CMK (cell line): ENCODE results near the gene PSME2.

Experiments
- DNase-seq: peaks from one replicate; pipeline ENCODE4 v3.0.0-alpha.2; 2010; ENCODE audit warnings: low read depth

PSME2 gene

GRCh38 chr14:24135834-24136683 lies 10.4 kb downstream of the PSME2 start, which contains the start of gene PSME1:
PSME1 (plus strand) TSS chr14:24136194; CDS start chr14:24136263, 69 bp downstream.
- DNase-seq = peak; percentile 71

- no peak for DNase-seq
These were observed 10.9 kb downstream of the PSME2 start for GRCh38 chr14:24135584-24135833.

- DNase-seq = no peak
These were observed 12.7 kb downstream of the PSME2 start for GRCh38 chr14:24133735-24134134.

- no peak for DNase-seq
These were observed 13.4 kb downstream of the PSME2 start for GRCh38 chr14:24132976-24133375.

- no peak for DNase-seq
These were observed 14.2 kb downstream of the PSME2 start for GRCh38 chr14:24132061-24132685.

GRCh38 chr14:24131549-24131966 lies 14.9 kb downstream of the PSME2 start:
- no peak for DNase-seq

GRCh38 chr14:24130717-24131548 lies 15.5 kb downstream of the PSME2 start:
- no peak for DNase-seq

DNA sequence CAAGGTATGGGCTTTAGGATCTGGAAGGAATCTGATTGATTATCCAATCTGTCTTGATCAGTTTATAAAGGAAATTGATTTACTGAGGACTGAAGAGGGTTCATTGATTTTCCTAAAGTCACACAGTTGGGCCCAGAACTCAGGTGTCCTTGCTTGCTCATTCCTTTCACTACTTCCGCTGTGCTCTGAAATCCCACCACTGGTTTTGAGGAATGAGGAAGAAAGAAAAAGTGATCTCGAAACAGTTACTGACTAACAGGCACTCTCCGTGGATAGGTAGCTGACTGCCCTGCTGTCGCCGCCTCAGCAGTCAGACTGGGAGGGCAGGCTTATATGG lies 16.1 kb downstream of the PSME2 start, which contains the start of gene FITM1:
FITM1 (plus strand) TSS at position 280 of the 337 bp plus-strand sequence. CDS start 905 bp downstream, outside the sequence.
- DNase-seq = no peak

- DNase-seq = no peak
These were observed 16.9 kb downstream of the PSME2 start for GRCh38 chr14:24129410-24129998.

- no peak for DNase-seq
These were observed 18.7 kb downstream of the PSME2 start for GRCh38 chr14:24127673-24128072.

DNA sequence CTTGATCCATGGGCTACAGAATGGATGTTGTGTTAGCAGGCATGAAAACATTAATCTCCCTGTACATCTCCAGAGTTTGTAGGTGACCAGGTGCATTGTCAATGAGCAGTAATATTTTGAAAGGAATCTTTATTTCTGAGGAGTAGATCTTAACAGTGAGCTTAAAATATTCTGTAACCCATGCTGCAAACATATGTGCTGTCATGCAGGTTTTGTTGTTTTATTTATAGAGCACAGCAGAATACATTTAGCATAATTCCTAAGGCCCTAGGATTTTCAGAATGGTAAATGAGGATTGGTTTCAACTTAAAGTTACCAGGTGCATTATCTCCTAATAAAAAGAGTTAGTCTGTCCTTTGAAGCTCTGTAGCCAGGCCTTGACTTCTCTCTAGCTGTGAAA lies 19.5 kb downstream of the PSME2 start:
- no peak for DNase-seq

DNA sequence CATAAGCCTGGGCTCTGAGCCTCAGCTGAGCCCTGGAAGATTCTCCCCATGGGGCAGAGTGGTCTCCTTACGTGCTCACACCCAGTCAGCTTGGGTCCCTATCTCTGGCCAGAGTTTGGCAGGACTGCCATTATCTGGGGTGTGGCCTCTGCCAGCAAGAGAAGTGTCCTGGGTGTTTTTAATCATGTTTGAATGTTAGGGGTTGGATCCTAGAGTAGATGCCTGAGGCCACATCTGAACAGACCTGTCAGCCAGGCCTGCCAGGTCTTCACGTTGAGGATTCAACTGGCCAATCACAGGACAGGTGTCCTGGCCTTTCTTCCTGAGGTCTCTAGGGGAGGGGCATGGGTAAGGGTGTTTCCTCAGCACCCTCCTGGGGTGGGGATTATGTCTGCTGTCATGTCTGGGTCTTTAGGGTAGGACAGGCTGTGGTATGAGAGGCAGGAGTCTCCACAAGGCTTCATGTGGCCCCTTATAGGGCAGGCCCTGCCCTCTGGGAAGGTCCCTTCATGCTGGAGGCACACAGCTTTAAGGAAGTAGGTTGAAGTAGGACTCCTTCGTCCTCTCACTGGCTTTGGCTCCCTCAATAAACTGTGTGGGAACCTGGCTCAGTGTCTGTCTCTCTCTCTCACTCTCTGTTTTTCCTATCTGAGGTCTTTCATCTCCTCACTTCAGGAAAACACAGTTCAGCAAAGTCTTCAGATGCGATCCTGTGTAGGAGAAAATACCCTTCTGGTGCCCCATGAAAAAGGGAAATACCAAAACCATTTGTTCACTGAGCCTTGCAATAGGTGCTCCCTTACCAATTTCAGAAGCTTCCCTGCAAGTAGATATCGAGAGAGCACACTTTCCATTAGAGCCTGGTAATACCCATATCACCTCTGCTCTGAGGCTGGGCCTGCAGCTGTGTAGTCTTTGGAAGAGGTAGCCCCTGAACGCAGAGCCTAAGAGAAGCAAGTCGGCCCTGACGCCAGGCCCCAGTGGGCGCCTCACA lies 22.7 kb downstream of the PSME2 start:
- DNase-seq = no peak

DNA sequence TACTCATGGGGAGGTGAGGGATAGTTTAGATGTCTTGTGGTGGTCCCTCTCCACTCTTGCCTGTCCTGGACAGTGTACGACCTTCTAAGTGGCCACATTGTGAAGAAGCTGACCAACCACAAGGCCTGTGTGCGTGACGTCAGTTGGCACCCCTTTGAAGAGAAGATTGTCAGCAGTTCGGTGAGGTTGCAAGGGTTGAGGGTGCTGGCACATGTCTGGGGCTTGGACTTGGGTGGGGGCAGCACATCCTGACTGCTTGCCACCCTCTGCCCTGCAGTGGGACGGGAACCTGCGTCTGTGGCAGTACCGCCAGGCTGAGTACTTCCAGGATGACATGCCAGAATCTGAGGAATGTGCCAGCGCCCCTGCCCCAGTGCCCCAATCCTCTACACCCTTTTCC lies 23.5 kb downstream of the PSME2 start:
- no peak for DNase-seq

GRCh38 chr14:24122416-24122815 lies 24.0 kb downstream of the PSME2 start:
- no peak for DNase-seq

- DNase-seq = no peak
These were observed 25.2 kb downstream of the PSME2 start for GRCh38 chr14:24121210-24121609.

GRCh38 chr14:24119691-24120090 lies 26.7 kb downstream of the PSME2 start:
- DNase-seq = no peak

- DNase-seq = no peak
These were observed 29.2 kb downstream of the PSME2 start for GRCh38 chr14:24117179-24117578.

DNA sequence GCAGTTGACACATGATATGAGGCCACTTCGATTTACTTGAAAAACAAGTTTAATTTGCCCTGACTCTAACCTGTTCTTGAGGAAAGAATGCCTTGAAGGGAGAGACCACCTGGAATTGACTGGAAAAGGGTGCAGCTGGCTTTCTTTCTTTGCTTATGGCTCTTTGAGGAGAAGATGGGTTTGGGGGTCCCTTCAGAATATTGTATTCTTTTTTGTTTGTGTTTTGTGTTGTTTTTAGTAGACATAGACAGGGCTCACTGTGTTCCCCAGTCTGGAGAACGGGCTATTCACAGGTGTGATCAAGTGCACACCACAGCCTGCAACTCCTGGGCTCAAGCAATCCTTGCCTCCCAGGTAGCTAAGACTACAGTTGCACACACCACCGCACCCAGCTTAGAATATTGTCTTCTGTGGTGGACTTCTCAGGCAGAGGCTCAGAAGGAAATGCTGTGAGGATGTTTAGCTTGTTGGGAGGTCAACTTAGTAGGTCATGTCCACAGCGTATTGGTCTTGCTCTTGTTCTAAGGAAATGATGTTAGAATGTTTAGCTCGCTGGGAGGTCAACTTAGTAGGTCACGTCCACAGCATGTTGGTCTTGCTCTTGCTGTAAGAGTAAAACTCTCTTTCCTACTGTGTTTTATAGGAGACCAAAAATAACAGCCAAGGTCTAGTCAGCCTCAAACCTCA lies 30.1 kb downstream of the PSME2 start:
- no peak for DNase-seq

- no peak for DNase-seq
These were observed 30.8 kb downstream of the PSME2 start for GRCh38 chr14:24115422-24116127.
